ENCODE results near the gene NSD1.

The NSD1 gene, protein sequence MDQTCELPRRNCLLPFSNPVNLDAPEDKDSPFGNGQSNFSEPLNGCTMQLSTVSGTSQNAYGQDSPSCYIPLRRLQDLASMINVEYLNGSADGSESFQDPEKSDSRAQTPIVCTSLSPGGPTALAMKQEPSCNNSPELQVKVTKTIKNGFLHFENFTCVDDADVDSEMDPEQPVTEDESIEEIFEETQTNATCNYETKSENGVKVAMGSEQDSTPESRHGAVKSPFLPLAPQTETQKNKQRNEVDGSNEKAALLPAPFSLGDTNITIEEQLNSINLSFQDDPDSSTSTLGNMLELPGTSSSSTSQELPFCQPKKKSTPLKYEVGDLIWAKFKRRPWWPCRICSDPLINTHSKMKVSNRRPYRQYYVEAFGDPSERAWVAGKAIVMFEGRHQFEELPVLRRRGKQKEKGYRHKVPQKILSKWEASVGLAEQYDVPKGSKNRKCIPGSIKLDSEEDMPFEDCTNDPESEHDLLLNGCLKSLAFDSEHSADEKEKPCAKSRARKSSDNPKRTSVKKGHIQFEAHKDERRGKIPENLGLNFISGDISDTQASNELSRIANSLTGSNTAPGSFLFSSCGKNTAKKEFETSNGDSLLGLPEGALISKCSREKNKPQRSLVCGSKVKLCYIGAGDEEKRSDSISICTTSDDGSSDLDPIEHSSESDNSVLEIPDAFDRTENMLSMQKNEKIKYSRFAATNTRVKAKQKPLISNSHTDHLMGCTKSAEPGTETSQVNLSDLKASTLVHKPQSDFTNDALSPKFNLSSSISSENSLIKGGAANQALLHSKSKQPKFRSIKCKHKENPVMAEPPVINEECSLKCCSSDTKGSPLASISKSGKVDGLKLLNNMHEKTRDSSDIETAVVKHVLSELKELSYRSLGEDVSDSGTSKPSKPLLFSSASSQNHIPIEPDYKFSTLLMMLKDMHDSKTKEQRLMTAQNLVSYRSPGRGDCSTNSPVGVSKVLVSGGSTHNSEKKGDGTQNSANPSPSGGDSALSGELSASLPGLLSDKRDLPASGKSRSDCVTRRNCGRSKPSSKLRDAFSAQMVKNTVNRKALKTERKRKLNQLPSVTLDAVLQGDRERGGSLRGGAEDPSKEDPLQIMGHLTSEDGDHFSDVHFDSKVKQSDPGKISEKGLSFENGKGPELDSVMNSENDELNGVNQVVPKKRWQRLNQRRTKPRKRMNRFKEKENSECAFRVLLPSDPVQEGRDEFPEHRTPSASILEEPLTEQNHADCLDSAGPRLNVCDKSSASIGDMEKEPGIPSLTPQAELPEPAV (N-terminal part only)

DNA sequence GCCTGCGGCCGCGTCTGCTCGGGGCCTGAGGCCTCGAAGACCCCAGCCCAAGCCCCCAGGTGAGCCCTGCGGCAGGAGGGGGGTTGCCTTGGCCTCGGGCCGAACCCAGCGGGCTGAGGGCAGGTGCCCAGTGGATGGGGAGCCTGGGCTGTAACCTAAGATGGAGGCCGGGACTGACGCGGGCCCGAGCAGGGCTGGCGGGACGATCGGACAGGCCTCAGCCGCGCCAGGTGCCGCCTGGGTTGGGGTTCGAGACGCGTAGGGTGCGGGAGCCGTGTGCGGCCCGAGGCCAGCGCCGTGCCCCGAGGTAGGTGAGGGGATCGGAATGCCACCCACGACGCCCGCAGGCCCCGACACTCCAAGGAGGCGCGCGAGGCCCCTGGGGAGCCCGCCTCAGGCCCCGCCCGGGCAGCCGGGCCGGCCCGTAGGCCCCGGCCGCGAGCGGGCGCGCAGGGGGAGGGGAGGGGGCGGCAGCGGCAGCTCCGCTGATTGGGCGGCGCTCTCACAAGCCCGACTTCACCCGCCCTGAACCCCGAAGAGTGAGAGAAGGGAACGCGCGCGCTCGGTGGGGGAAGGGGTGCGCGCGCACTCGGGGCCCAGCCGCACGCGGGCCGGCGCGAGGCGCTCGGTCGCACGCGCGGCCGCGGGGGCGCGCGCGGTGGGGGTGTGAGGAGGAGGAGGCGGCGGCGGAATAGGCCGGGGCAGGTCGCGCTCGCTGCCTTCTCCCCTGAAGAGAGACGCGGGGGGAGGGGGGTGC, at the start of gene NSD1:
NSD1 (plus strand) TSS at position 678 of the 757 bp plus-strand sequence. CDS start 1,331 bp downstream, outside the sequence.
- peak; percentile 77 to 88 for DNase-seq (ENCODE audit: low read depth in 1 of 2, low spot score in 1 of 2)

- no peak for DNase-seq (ENCODE audit: low read depth in 1 of 2, low spot score in 1 of 2)
These were observed 49.4 kb upstream of the NSD1 start for GRCh38 chr5:177084175-177084574.

GRCh38 chr5:177085985-177086653, 47.5 kb upstream of the NSD1 start:
- DNase-seq (ENCODE audit: low read depth in 1 of 2, low spot score in 1 of 2), result no peak

- peak; percentile 16 to 49 for DNase-seq (ENCODE audit: low read depth in 1 of 2, low spot score in 1 of 2)
These were observed 46.7 kb upstream of the NSD1 start, which contains the start of gene FGFR4 for GRCh38 chr5:177086654-177087397. Gene FGFR4, plus strand, starts transcription at chr5:177086915. Its CDS starts 2,688 bp downstream, at chr5:177089603.

DNA sequence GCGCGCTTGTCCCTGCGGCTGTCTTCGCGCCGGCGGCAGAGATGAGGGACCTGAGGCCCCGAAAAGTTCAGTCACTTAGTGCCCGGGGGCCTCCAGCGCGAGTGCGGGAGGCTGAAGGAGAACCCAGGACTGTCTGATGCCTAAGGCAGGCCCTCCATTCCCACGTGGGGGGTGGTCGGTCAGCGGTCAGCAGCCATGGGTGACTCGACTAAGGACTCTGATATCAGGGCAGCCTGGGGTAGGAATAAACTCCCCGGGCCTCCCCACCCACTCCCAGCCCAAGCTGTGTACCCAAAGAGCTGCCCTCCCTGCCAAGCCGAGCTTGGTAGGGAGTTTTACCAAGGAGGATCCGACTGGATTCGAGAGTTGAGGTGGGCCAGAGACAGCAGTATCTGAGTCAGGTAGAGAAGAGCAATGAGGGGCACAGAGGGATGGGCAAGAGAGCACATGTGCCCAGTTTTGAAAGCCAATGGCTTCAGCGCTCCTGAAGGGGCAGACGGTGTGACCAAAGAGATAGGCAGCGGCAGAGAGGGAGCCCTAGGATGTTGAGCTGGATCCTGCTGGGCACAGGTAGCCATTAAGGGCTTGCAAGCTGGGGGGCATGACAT, 46.1 kb upstream of the NSD1 start:
- no peak for DNase-seq (ENCODE audit: low read depth in 1 of 2, low spot score in 1 of 2)

- DNase-seq (ENCODE audit: low read depth in 1 of 2, low spot score in 1 of 2), result no peak
These were observed 44.4 kb upstream of the NSD1 start for GRCh38 chr5:177089127-177089526.

DNA sequence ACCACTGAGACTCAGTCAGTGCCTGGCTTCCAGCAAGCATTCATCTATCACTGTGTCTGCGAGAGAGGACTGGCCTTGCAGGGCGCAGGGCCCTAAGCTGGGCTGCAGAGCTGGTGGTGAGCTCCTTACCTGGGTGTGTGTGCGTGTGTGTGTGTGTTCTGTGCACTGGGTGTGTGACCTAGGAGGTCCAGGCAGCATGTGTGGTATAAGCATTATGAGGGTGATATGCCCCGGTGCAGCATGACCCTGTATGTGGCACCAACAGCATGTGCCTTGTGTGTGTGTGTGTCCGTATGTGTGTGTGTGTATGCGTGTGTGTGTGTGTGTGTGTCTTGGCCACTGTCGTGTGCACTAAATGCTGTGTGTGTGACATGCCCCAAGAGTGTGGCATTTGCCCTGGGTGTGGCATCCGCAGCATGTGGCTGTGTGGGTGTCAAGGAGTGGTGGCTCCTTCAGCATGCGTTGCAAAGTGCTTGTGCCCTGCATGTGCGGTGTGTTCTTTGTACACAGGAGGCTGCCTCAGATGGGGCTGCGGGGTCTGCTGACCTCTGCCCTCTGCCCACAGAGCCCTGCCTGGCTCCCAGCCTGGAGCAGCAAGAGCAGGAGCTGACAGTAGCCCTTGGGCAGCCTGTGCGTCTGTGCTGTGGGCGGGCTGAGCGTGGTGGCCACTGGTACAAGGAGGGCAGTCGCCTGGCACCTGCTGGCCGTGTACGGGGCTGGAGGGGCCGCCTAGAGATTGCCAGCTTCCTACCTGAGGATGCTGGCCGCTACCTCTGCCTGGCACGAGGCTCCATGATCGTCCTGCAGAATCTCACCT, 43.5 kb upstream of the NSD1 start:
- no peak for DNase-seq (ENCODE audit: low read depth in 1 of 2, low spot score in 1 of 2)

DNA sequence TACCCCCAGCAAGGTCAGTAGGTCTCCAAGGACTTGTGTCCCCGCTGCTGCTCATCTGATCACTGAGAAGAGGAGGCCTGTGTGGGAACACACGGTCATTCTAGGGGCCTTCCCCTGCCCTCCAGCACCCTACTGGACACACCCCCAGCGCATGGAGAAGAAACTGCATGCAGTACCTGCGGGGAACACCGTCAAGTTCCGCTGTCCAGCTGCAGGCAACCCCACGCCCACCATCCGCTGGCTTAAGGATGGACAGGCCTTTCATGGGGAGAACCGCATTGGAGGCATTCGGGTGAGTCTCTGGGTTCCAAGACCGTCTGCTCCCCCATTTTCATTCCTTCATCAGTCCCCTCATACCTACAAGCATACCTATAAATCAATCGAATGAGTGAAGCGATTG, 42.8 kb upstream of the NSD1 start:
- no peak for DNase-seq (ENCODE audit: low read depth in 1 of 2, low spot score in 1 of 2)

GRCh38 chr5:177091232-177091631, 42.3 kb upstream of the NSD1 start:
- no peak for DNase-seq (ENCODE audit: low read depth in 1 of 2, low spot score in 1 of 2)

DNA sequence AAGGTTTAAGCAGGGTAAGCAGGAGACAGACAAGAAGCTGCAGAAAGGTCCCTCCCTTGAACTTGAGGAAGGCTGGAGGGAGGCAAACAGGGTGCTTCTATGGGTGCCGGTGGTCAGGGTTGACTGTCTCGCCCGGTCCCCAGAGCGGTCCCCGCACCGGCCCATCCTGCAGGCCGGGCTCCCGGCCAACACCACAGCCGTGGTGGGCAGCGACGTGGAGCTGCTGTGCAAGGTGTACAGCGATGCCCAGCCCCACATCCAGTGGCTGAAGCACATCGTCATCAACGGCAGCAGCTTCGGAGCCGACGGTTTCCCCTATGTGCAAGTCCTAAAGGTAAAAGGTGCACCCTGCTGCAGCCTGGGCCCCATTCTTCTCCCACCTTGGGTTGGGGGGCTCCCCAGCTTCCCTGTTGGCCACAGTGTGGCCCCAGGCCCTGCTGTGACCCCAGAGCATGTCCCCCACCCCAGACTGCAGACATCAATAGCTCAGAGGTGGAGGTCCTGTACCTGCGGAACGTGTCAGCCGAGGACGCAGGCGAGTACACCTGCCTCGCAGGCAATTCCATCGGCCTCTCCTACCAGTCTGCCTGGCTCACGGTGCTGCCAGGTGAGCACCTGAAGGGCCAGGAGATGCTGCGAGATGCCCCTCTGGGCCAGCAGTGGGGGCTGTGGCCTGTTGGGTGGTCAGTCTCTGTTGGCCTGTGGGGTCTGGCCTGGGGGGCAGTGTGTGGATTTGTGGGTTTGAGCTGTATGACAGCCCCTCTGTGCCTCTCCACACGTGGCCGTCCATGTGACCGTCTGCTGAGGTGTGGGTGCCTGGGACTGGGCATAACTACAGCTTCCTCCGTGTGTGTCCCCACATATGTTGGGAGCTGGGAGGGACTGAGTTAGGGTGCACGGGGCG, 41.1 kb upstream of the NSD1 start:
- no peak for DNase-seq (ENCODE audit: low read depth in 1 of 2, low spot score in 1 of 2)

DNA sequence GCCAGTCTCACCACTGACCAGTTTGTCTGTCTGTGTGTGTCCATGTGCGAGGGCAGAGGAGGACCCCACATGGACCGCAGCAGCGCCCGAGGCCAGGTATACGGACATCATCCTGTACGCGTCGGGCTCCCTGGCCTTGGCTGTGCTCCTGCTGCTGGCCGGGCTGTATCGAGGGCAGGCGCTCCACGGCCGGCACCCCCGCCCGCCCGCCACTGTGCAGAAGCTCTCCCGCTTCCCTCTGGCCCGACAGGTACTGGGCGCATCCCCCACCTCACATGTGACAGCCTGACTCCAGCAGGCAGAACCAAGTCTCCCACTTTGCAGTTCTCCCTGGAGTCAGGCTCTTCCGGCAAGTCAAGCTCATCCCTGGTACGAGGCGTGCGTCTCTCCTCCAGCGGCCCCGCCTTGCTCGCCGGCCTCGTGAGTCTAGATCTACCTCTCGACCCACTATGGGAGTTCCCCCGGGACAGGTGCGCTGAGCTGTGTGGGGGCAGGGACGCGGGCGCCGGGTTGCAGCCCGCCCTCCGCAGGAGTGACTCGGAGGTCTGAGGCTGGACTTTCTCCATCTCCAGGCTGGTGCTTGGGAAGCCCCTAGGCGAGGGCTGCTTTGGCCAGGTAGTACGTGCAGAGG, 40.4 kb upstream of the NSD1 start:
- no peak for DNase-seq (ENCODE audit: low read depth in 1 of 2, low spot score in 1 of 2)

GRCh38 chr5:177093803-177094202, 39.8 kb upstream of the NSD1 start:
- DNase-seq (ENCODE audit: low read depth in 1 of 2, low spot score in 1 of 2), result no peak

GRCh38 chr5:177094224-177095087, 39.1 kb upstream of the NSD1 start:
- DNase-seq (ENCODE audit: low read depth in 1 of 2, low spot score in 1 of 2), result no peak

- no peak for DNase-seq (ENCODE audit: low read depth in 1 of 2, low spot score in 1 of 2)
These were observed 38.4 kb upstream of the NSD1 start for GRCh38 chr5:177095088-177095669.
